IMR-90 (cell line): ENCODE measurements around the gene GTF2H1.

ENCODE experiments used
- CEBPB ChIP-seq: IDR thresholded peaks from 2 replicates; pipeline ENCODE4 v1.6.1; 2012; ENCODE audit warnings: low read depth, low read length, improper control_type of control experiment
- CHD1 ChIP-seq: IDR thresholded peaks from 2 replicates; pipeline ENCODE4 v1.6.1; 2012; ENCODE audit warnings: low read depth, low read length, improper control_type of control experiment
- CTCF ChIP-seq: conservative IDR thresholded peaks from 2 replicates; pipeline ENCODE4 v1.5.1; 2012; ENCODE audit warnings: mild to moderate bottlenecking, low read depth, low read length, improper control_type of control experiment
- ELK1 ChIP-seq: fragments of 150-350 bp; IDR thresholded peaks from 2 replicates; pipeline ENCODE4 v1.6.1; 2016; ENCODE audit warnings: low read depth, mild to moderate bottlenecking, low read length, moderate library complexity, borderline replicate concordance
- MAZ ChIP-seq: IDR thresholded peaks from 2 replicates; pipeline ENCODE4 v1.6.1; 2012; ENCODE audit warnings: low read depth, mild to moderate bottlenecking, low read length, improper control_type of control experiment, moderate library complexity, borderline replicate concordance
- MXI1 ChIP-seq: IDR thresholded peaks from 2 replicates; pipeline ENCODE4 v1.6.1; 2012; ENCODE audit warnings: low read depth, mild to moderate bottlenecking, low read length, moderate library complexity, borderline replicate concordance
- NFE2L2 ChIP-seq: fragments of 150-350 bp; IDR thresholded peaks from 2 replicates; pipeline ENCODE4 v1.6.1; 2016; ENCODE audit warnings: low read depth, mild to moderate bottlenecking, low read length
- POLR2A ChIP-seq: IDR thresholded peaks from 2 replicates; pipeline ENCODE4 v1.6.1; 2012; ENCODE audit warnings: mild to moderate bottlenecking, low read depth, low read length
- RAD21 ChIP-seq: IDR thresholded peaks from 2 replicates; pipeline ENCODE4 v1.6.1; 2012; ENCODE audit warnings: low read length, improper control_type of control experiment
- RCOR1 ChIP-seq: IDR thresholded peaks from 2 replicates; pipeline ENCODE4 v1.6.1; 2012; ENCODE audit warnings: mild to moderate bottlenecking, low read length, improper control_type of control experiment; ENCODE audit not compliant: insufficient replicate concordance
- SMC3 ChIP-seq: fragments of 150-350 bp; IDR thresholded peaks from 2 replicates; pipeline ENCODE4 v1.6.1; 2016; ENCODE audit warnings: low read depth, mild to moderate bottlenecking, antibody characterized with exemption, low read length, moderate library complexity
- USF2 ChIP-seq: fragments of 150-350 bp; IDR thresholded peaks from 2 replicates; pipeline ENCODE4 v1.6.1; 2017; ENCODE audit warnings: mild to moderate bottlenecking, antibody characterized with exemption, low read length, low read depth

GRCh38 chr11:18352581-18352980 lies 30.2 kb downstream of the GTF2H1 start:
- TF ChIP-seq CTCF (no peak), POLR2A (no peak), CEBPB (no peak), NFE2L2 (no peak), MXI1 (no peak), RCOR1 (no peak), USF2 (no peak), SMC3 (no peak), CHD1 (no peak), RAD21 (no peak), MAZ (no peak), ELK1 (no peak)
